IPS-20b (cell line): ENCODE results near the gene PNMA8A.

Source experiments
- H3K27ac ChIP-seq: one replicate; pipeline ENCODE4 v1.5.1; 2013; ENCODE audit warnings: low read length
- H3K27me3 ChIP-seq: 2 replicates; pipeline ENCODE4 v1.6.1; 2013; ENCODE audit warnings: mild to moderate bottlenecking, low read length, inconsistent platforms; ENCODE audit not compliant: insufficient read depth
- H3K36me3 ChIP-seq: 2 replicates; pipeline ENCODE4 v1.6.1; 2013; ENCODE audit warnings: low read depth, mild to moderate bottlenecking, inconsistent platforms, low read length, moderate library complexity; ENCODE audit not compliant: insufficient read depth
- H3K4me1 ChIP-seq: 2 replicates; pipeline ENCODE4 v1.6.1; 2013; ENCODE audit warnings: mild to moderate bottlenecking, control low read depth, inconsistent platforms, low read length, moderate library complexity; ENCODE audit not compliant: insufficient read depth
- H3K4me3 ChIP-seq: 2 replicates; pipeline ENCODE4 v1.5.1; 2013; ENCODE audit warnings: mild to moderate bottlenecking, low read length, inconsistent platforms
- H3K9ac ChIP-seq: 2 replicates; pipeline ENCODE4 v1.6.1; 2013; ENCODE audit warnings: low read depth, mild to moderate bottlenecking, inconsistent platforms, low read length, moderate library complexity
- H3K9me3 ChIP-seq: 2 replicates; pipeline ENCODE4 v1.6.1; 2013; ENCODE audit warnings: mild to moderate bottlenecking, low read depth, low read length, inconsistent platforms; ENCODE audit not compliant: insufficient read depth

Gene PNMA8A

DNA sequence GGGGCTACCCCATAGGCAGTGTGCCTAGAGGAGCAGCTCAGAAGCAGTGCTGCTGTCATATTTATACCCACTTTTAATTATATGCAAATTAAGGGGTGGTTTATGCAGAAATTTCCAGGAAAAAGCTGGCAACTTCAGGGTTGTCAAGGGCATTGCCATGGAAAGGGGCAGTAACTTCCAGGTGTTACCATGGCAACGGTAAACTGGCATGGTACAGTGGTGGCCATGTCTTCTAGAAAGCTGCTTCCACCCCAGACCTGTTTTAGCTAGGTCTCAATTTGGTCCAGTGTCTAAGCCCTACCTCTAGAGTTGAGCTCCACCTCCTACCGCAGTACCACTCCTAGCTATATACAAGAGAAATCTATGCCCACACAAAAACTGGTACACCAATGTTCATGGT, 11.3 kb downstream of the PNMA8A start:
- Histone ChIP-seq H3K27me3 (no peaks in the 10 kb centered on the region), H3K9ac (no peak overlapping the region), H3K9me3 (no peaks in the 10 kb centered on the region), H3K4me1 (no peaks in the 10 kb centered on the region), H3K27ac (no peak overlapping the region), H3K36me3 (no peaks in the 10 kb centered on the region), H3K4me3 (no peak overlapping the region)

DNA sequence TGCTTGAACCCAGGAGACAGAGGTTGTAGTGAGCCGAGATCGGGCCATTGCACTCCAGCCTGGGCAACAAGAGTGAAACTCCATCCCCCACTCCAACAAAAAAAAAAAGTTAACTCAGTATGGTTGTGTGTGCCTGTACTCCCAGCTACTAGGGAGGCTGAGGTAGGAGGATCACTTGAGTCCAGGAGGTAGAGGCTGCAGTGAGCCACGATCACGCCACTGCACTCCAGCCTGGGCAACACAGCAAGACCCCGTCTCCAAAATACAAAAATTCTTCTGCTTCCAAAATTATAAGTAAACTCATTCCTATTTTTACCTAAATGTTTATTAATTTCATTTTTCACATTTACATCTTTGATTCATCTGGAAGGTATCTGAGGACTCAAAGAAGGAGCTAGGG, 14.4 kb downstream of the PNMA8A start:
- no peaks in the 10 kb centered on the region for H3K4me1 ChIP-seq
- H3K9ac ChIP-seq = no peak overlapping the region
- no peaks in the 10 kb centered on the region for H3K27me3 ChIP-seq
- H3K27ac ChIP-seq = no peak overlapping the region
- no peak overlapping the region for H3K4me3 ChIP-seq
- H3K9me3 ChIP-seq = no peaks in the 10 kb centered on the region
- no peaks in the 10 kb centered on the region for H3K36me3 ChIP-seq

DNA sequence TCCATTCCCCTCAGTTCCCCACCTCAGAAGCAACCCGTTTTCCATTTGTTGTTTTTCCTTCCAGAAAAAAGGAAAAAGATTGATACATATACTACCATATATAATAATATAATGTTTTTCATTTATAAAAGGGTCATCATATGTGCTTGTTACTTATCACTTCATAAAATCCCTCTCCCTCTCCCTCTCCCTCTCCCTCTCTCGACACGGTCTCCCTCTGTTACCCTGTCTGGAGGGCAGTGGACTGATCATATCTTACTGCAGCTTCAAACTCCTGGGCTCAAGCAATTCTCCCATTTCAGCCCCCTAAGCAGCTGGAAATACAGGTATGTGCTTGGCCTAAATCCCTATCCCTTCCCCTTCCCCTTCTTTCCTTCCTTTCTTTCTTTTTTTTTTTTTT, 17.1 kb downstream of the PNMA8A start:
- no peaks in the 10 kb centered on the region for H3K36me3 ChIP-seq
- no peak overlapping the region for H3K9ac ChIP-seq
- no peak overlapping the region for H3K4me3 ChIP-seq

DNA sequence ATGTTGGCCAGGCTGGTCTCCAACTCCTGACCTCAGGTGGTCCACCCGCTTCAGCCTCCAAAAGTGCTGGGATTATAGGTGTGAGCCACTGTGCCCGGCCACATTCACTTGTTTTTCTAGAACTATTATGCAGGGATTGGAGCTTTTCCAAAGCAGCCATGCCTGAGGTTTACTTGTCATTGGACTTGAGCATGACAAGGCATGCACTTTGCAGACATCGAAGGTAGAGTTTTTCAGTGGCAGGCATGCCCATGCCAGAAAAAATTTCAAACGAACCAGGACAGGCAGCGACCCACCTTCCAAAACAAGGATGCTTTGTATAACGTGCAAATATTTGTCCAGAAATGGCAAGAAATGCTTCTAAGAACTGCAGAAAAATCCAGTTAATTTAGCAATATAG, 17.7 kb downstream of the PNMA8A start:
- Histone ChIP-seq H3K27ac (no peak overlapping the region), H3K9me3 (no peaks in the 10 kb centered on the region), H3K9ac (no peak overlapping the region), H3K4me3 (no peak overlapping the region), H3K4me1 (no peaks in the 10 kb centered on the region), H3K36me3 (no peaks in the 10 kb centered on the region), H3K27me3 (no peaks in the 10 kb centered on the region)

More for the DNA sequence above, 17.1 kb downstream of the PNMA8A start:
- no peaks in the 10 kb centered on the region for H3K27me3 ChIP-seq
- H3K27ac ChIP-seq = no peak overlapping the region
- H3K4me1 ChIP-seq = no peaks in the 10 kb centered on the region
- no peaks in the 10 kb centered on the region for H3K9me3 ChIP-seq

DNA sequence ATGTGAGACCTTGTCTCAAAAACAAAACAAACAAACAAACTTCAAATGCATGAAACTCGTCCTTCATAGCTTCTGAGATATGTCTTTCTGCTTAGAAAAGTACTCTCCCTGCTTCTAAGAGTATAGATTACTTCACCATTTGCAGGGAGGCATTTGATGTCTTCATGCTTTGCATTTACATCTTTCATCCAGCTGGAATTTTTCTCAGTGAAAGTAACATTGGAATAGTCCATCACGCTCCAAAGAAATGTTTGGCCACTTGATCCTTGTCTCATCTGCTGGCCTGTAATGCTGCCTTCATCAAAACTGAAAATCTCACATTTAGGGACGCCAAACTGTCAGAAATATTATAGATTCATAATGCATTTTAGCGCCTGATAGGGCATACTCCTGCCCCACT, 19.2 kb downstream of the PNMA8A start:
- Histone ChIP-seq H3K27me3 (no peaks in the 10 kb centered on the region), H3K36me3 (no peaks in the 10 kb centered on the region), H3K4me3 (no peak overlapping the region), H3K9me3 (no peaks in the 10 kb centered on the region), H3K9ac (no peak overlapping the region), H3K27ac (no peak overlapping the region), H3K4me1 (no peaks in the 10 kb centered on the region)

DNA sequence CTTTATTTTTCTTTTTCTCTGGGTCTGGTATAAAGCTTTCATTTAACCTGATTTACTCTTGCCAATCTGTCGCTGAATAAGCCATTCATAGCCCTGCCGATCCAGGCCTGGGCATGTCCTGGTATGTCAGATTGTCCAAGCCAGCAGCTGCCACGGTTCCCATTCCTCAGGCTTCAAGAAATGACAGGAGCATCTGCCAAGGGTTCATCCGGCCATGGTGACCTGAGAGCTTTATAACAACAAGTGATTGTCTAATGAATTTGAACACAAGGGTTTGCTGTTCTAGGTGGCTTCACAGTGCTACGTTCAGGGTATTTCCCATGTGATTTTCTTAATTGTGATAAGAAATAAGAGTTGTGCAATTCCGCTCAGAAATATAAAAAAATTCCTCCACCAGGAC, 20.0 kb downstream of the PNMA8A start:
- H3K9ac ChIP-seq = no peak overlapping the region
- no peaks in the 10 kb centered on the region for H3K9me3 ChIP-seq
- H3K4me1 ChIP-seq = no peaks in the 10 kb centered on the region
- no peaks in the 10 kb centered on the region for H3K36me3 ChIP-seq
- H3K4me3 ChIP-seq = no peak overlapping the region
- H3K27ac ChIP-seq = no peak overlapping the region
- no peaks in the 10 kb centered on the region for H3K27me3 ChIP-seq

DNA sequence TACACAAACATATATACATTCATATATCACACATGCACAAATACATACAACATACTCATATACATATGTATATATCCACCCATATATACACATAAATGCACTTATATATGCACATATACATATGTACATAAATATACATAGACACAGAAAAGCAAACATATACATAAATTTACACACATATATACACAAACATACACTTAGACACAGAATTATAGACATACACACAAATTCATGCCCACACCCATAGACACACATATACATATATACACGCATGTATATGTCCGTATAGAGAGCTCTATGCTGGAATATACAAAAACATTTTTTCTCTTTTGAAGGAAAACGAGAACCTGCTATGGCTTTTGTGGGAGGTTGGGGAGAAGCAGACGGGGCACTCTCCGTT, 20.6 kb downstream of the PNMA8A start:
- H3K27ac ChIP-seq = no peak overlapping the region
- no peaks in the 10 kb centered on the region for H3K36me3 ChIP-seq
- H3K9ac ChIP-seq = no peak overlapping the region
- no peaks in the 10 kb centered on the region for H3K9me3 ChIP-seq
- H3K4me1 ChIP-seq = no peaks in the 10 kb centered on the region
- no peaks in the 10 kb centered on the region for H3K27me3 ChIP-seq
- no peak overlapping the region for H3K4me3 ChIP-seq

DNA sequence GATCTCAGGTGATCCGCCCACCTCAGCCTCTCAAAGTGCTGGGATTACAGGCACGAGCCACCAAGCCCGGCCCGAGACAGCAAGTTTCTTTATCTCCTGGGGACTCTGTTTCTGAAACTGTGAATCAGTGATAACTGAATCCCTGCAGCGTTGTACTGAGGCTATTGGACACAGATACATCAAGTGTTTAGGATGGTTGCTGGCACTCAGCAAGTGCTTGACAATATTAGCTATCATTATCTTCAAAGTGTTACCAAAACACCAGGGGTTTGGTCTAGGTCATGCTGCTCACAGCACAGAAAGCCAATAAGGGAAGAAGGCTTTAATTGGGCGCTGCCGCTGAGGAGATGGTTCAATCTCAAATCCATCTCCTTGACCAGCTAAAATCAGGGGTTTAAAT, 22.1 kb downstream of the PNMA8A start:
- no peak overlapping the region for H3K9ac ChIP-seq
- no peaks in the 10 kb centered on the region for H3K36me3 ChIP-seq
- no peaks in the 10 kb centered on the region for H3K4me1 ChIP-seq
- H3K27ac ChIP-seq = no peak overlapping the region
- no peaks in the 10 kb centered on the region for H3K9me3 ChIP-seq
- H3K27me3 ChIP-seq = no peaks in the 10 kb centered on the region
- no peak overlapping the region for H3K4me3 ChIP-seq

DNA sequence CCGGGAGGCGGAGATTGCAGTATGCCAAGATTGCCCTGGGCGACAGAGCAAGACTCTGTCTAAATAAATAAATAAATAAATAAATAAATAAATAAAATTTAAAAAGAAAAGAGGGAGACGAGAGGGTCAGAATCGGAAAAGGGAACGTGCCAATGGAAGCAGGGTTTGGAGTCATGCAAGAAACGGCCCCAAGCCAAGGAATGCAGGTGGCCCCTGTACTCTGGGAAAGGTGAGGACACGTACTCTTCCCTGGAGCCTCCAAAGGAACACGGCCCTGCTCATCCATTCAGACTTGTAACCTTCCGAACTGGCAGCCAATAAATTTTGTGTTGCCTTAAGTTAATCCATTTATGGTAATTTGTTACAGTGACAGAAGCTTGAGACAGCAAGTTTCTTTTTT, 22.8 kb downstream of the PNMA8A start:
- H3K36me3 ChIP-seq = no peaks in the 10 kb centered on the region
- no peaks in the 10 kb centered on the region for H3K27me3 ChIP-seq
- H3K9me3 ChIP-seq = no peaks in the 10 kb centered on the region
- H3K9ac ChIP-seq = no peak overlapping the region
- H3K4me1 ChIP-seq = no peaks in the 10 kb centered on the region
- no peak overlapping the region for H3K27ac ChIP-seq
- no peak overlapping the region for H3K4me3 ChIP-seq

DNA sequence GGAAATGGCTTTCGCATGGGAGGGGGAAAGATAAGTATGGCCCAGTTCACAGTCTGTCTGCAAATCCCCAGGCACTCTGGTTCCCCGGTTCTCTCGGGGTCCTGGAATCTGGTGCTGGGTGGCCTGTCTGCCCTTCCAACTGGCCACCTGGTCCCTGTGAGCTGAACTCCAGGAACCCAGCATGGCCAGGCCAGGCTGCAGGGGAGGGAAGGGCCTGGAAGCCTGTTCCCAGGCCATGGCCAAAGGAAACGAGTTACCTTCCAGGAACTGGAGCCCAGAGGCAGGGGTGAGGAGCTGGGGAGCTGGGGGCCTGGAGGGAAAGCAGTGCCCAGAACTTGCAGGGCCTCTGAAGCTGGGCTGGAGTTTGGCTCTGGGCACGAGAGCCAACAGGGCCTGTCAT, 23.5 kb downstream of the PNMA8A start:
- Histone ChIP-seq H3K4me3 (no peak overlapping the region), H3K36me3 (no peaks in the 10 kb centered on the region), H3K4me1 (no peaks in the 10 kb centered on the region), H3K9ac (no peak overlapping the region), H3K27me3 (no peaks in the 10 kb centered on the region), H3K9me3 (no peaks in the 10 kb centered on the region), H3K27ac (no peak overlapping the region)

DNA sequence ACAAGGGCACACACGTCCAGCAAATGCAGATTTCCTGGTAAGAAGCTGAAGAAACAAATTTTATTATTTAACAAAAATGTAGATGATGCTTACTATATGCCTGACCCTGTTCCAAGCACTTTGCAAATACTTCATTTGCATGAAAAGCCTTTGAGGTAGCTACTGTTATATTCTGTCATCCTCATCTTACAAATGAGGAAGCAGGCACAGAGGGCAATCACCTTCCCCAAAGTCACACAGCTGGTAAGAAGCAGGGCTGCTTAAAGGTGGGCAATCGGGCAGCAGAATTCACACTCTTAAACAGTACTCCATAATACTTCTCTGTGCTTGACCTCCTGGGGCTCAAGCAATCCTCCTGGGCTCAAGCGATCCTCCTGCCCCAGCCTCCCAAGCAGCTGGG, 24.4 kb downstream of the PNMA8A start:
- Histone ChIP-seq H3K36me3 (no peaks in the 10 kb centered on the region), H3K27ac (no peak overlapping the region), H3K27me3 (no peaks in the 10 kb centered on the region), H3K4me1 (no peaks in the 10 kb centered on the region), H3K9me3 (no peaks in the 10 kb centered on the region), H3K9ac (no peak overlapping the region), H3K4me3 (no peak overlapping the region)

DNA sequence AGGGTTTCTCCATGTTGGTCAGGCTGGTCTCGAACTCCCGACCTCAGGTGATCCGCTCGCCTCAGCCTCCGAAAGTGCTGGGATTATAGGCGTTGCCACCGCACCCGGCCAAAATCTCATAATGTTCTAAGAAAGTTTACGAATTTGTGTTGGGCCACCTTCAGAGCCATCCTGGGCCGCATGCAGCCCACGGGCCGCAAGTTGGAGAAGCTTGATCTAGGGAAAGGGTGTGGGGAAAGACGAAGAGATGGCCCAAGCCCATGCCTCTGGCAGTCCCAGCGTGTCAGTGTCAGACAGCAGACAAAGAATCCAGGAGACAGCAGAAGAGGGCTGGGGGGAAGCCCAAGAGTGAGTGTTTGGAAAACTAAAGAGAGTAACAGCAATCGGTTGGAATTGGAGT, 25.3 kb downstream of the PNMA8A start:
- Histone ChIP-seq H3K9ac (no peak overlapping the region), H3K4me1 (no peaks in the 10 kb centered on the region), H3K36me3 (no peaks in the 10 kb centered on the region), H3K4me3 (no peak overlapping the region), H3K27ac (no peak overlapping the region), H3K27me3 (no peaks in the 10 kb centered on the region), H3K9me3 (no peaks in the 10 kb centered on the region)
